ENCODE measurements around the gene OR5L2. TPM values are rescaled to one million over a fixed set of nuclear protein-coding genes. Genes with fewer than 3 reads are reported as not detected.

The OR5L2 gene
- total RNA-seq = not detected in 2 replicates

GRCh38 chr11:55826919-55827318 lies at the start of gene OR5L2:
OR5L2 (plus strand) TSS chr11:55827219; CDS start chr11:55827219, 0 bp downstream.

DNA sequence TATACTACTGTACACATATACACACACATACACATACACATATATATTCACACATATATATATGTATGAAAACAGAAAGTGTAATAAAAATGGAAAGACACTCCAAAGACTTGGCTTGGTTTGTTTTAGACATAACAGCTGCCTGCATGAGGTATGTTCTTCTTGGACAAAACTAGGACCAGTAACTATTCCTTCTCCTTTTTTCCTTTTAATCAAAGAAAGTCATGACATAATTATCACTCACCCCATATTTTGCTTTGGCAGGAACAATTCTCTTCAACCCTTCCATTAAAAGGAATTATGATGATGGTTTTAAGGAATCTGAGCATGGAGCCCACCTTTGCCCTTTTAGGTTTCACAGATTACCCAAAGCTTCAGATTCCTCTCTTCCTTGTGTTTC lies 31.8 kb upstream of the OR5L2 start, which contains the start of gene OR5D14:
TSS of gene OR5D14 (plus strand) at position 301 of the 400 bp plus-strand sequence. CDS start at position 301, 0 bp downstream.

DNA sequence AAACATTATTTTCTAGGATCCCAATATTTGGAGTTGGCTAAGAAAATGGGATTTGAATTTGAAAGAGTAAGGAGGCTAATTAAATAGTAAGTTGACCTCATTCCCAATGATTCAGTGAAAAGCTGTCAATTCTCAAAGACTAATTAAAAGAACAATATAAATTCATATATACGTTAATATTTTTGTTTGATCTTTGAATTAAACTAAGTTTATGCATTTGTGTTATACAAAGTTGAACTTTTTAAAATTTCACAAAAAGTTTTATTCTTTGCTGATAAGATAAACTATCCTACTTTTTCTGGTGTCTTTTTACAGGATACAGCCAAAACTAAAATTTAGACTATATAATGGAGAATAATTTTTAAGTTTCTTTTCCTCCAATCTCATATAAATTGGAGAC lies 16.0 kb upstream of the OR5L2 start, which contains the start of gene OR5L1:
TSS of gene OR5L1 (plus strand) at position 301 of the 400 bp plus-strand sequence. CDS start 100 bp downstream, outside the sequence.

DNA sequence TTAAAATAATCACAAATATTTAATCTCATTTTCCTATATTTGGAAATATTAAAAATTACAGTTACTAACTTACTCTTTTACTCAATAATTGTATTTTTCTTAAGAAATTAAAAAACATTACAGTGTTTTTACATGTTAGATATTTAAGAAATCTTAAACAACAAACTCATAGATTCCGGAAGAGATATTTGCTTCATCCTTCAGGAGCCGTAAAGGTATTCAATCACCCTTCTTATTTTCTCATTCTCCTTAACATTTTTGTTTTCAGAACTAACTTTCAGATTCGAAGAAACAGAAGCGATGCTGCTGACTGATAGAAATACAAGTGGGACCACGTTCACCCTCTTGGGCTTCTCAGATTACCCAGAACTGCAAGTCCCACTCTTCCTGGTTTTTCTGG lies 7.7 kb upstream of the OR5L2 start, which contains the start of gene OR5D18:
TSS of gene OR5D18 (plus strand) at position 301 of the 400 bp plus-strand sequence. CDS start at position 301, 0 bp downstream.

DNA sequence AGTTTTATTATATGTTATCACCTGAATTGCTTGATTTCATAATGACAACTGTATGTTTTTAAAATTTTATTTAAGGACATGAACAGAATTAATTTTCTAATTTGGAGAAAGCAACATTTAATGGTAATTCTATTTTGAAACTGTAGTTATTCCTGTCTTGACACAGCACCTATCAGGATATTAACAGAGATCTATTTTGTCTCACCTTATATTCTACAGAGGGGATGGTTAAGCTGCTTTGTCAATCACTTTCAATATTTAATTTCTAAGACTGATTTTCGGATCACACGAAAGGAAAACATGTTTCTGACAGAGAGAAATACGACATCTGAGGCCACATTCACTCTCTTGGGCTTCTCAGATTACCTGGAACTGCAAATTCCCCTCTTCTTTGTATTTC lies 11.4 kb downstream of the OR5L2 start, which contains the start of gene OR5D16:
TSS of gene OR5D16 (plus strand) at position 301 of the 400 bp plus-strand sequence. CDS start at position 301, 0 bp downstream.

Other genes with a start within 250 kb of the OR5L2 start
- gene OR4C11, start 219.6 kb upstream of the OR5L2 start, total RNA-seq = not detected in 2 replicates
- not detected in 2 replicates for gene OR4P4, start 192.1 kb upstream of the OR5L2 start, total RNA-seq
- gene OR4S2, start 178.9 kb upstream of the OR5L2 start, total RNA-seq = not detected in 2 replicates
- gene OR4C6, start 165.0 kb upstream of the OR5L2 start, total RNA-seq = not detected in 2 replicates
- gene OR5D13, start 53.8 kb upstream of the OR5L2 start, total RNA-seq = not detected in 2 replicates
- gene OR5D14, start 31.7 kb upstream of the OR5L2 start, total RNA-seq = not detected in 2 replicates
- gene OR5L1, start 15.9 kb upstream of the OR5L2 start, total RNA-seq = not detected in 2 replicates
- not detected in 2 replicates for gene OR5D18, start 7.6 kb upstream of the OR5L2 start, total RNA-seq
- gene OR5D16, start 11.5 kb downstream of the OR5L2 start, total RNA-seq = not detected in 2 replicates
- not detected in 2 replicates for gene TRIM51, start 56.1 kb downstream of the OR5L2 start, total RNA-seq
- gene OR5W2, start 87.4 kb downstream of the OR5L2 start, total RNA-seq = not detected in 2 replicates
- gene OR5I1, start 109.2 kb downstream of the OR5L2 start, total RNA-seq = not detected in 2 replicates
- gene OR10AG1, start 142.7 kb downstream of the OR5L2 start, total RNA-seq = not detected in 2 replicates
- gene OR5F1, start 167.4 kb downstream of the OR5L2 start, total RNA-seq = not detected in 2 replicates
- not detected in 2 replicates for gene OR5AS1, start 200.4 kb downstream of the OR5L2 start, total RNA-seq

All from epithelial cell of alveolus of lung (primary cell).